A549 (cell line): ENCODE data around the gene TUBB2A. TPM values are rescaled to one million over a fixed set of nuclear protein-coding genes. Genes with fewer than 3 reads are reported as not detected.

Experiments used
- ATAC-seq, 2 experiments: fragments of 200-7000 bp in 1 of 2; fragments of >200 bp in 1 of 2; cut with Nextera tagmentation in 1 of 2; cut with Tn5 transposase in 1 of 2; 3 replicates each; pipeline versions ENCODE4 v1.8.0 to v1.9.1; 2018 to 2020; ENCODE audit warnings: mild to moderate bottlenecking in 1 of 2, moderate library complexity in 1 of 2
- CTCF ChIA-PET: fragments of 300-600 bp; sonication (Branson Sonifier 250); formaldehyde crosslinking; extraction: SDS; loops from one replicate; lab custom pipeline; 2021; ENCODE audit warnings: antibody characterized with exemption, inconsistent platforms; lab: Yijun Ruan, JAX
- POLR2A ChIA-PET: fragments of 350-600 bp; formaldehyde crosslinking; extraction: SDS; loops from one replicate; lab custom pipeline; 2021; ENCODE audit warnings: antibody characterized with exemption, inconsistent platforms; lab: Yijun Ruan, JAX
- DNase-seq, 2 experiments: peaks; one replicate each; pipeline versions ENCODE4 v3.0.0 to v3.0.0-alpha.2; 2011 to 2016; ENCODE audit warnings: low read depth in 1 of 2, low spot score in 1 of 2
- FAIRE-seq: peaks from 2 replicates; lab custom pipeline; 2011; peaks lifted over from hg19 to GRCh38; lab: Jason Lieb, UNC
- H3K27ac ChIP-seq, 2 experiments: fragments of >200 bp; sonication (Bioruptor Twin); formaldehyde crosslinking; 3 replicates each; pipeline ENCODE4 v1.5.1; 2016 to 2017
- H3K4me1 ChIP-seq: fragments of >200 bp; sonication (Bioruptor Twin); formaldehyde crosslinking; 3 replicates; pipeline ENCODE4 v1.6.1; 2016
- H3K4me2 ChIP-seq: fragments of >200 bp; sonication (Bioruptor Twin); formaldehyde crosslinking; 3 replicates; pipeline ENCODE4 v1.6.1; 2016
- H3K4me3 ChIP-seq: fragments of >200 bp; sonication (Bioruptor Twin); formaldehyde crosslinking; 3 replicates; pipeline ENCODE4 v1.5.1; 2016
- H3K9me3 ChIP-seq: fragments of >200 bp; sonication (Bioruptor Twin); formaldehyde crosslinking; 3 replicates; pipeline ENCODE4 v1.6.1; 2016
- CBX8 ChIP-seq: fragments of 200-600 bp; sonication (generic); IDR thresholded peaks from 2 replicates; pipeline ENCODE4 v1.6.1; 2016
- CEBPB ChIP-seq, 2 experiments: fragments of >200 bp in 1 of 2; sonication (Bioruptor Twin) in 1 of 2; formaldehyde crosslinking in 1 of 2; IDR thresholded peaks; 2 replicates each; pipeline ENCODE4 v1.6.1; 2012 to 2016
- CHD2 ChIP-seq: fragments of 150-350 bp; IDR thresholded peaks from 2 replicates; pipeline ENCODE4 v1.6.1; 2014; ENCODE audit warnings: low read length; ENCODE audit not compliant: partially characterized antibody
- CTCF ChIP-seq: fragments of >200 bp; sonication (Bioruptor Twin); formaldehyde crosslinking; IDR thresholded peaks from 3 replicates; pipeline ENCODE4 v1.5.1; 2016
- E2F6 ChIP-seq: IDR thresholded peaks from 2 replicates; pipeline ENCODE4 v1.6.1; 2012; ENCODE audit warnings: low read depth, borderline replicate concordance
- ELK1 ChIP-seq: fragments of 150-350 bp; IDR thresholded peaks from 2 replicates; pipeline ENCODE4 v1.6.1; 2014; ENCODE audit warnings: low read depth, mild to moderate bottlenecking, low read length
- ESRRA ChIP-seq: fragments of 150-350 bp; IDR thresholded peaks from 2 replicates; pipeline ENCODE4 v1.6.1; 2014; ENCODE audit warnings: mild to moderate bottlenecking, low read length, borderline replicate concordance
- HES2 ChIP-seq: fragments of >200 bp; sonication (Bioruptor Twin); formaldehyde crosslinking; IDR thresholded peaks from 2 replicates; pipeline ENCODE4 v1.6.1; 2016
- HOXA7 ChIP-seq: fragments of 250-450 bp; sonication (Bioruptor Pico); IDR thresholded peaks from 2 replicates; pipeline ENCODE4 v1.5.0; 2020; ENCODE audit warnings: mild to moderate bottlenecking, moderate library complexity
- HOXB5 ChIP-seq: fragments of 250-450 bp; sonication (Bioruptor Pico); IDR thresholded peaks from 2 replicates; pipeline ENCODE4 v1.5.0; 2020; ENCODE audit warnings: mild to moderate bottlenecking, moderate library complexity
- NR3C1 ChIP-seq: fragments of >200 bp; sonication (Bioruptor Twin); formaldehyde crosslinking; IDR thresholded peaks from 3 replicates; pipeline ENCODE4 v1.6.1; 2017
- PBX3 ChIP-seq: IDR thresholded peaks from 2 replicates; pipeline ENCODE4 v1.6.1; 2012
- POLR2A ChIP-seq: IDR thresholded peaks from 2 replicates; pipeline ENCODE4 v1.6.1; 2012; ENCODE audit warnings: mild to moderate bottlenecking, low read length
- POLR2AphosphoS2 ChIP-seq: conservative IDR thresholded peaks from 2 replicates; pipeline ENCODE4 v1.6.1; 2012; ENCODE audit warnings: low read length, improper control_type of control experiment, inconsistent platforms
- RAD21 ChIP-seq, 2 experiments: fragments of >200 bp in 1 of 2; sonication (Bioruptor Twin) in 1 of 2; formaldehyde crosslinking in 1 of 2; IDR thresholded peaks in 1 of 2; conservative IDR thresholded peaks in 1 of 2; 2 replicates in 1 of 2; 3 replicates in 1 of 2; pipeline ENCODE4 v1.6.1; 2012 to 2018; ENCODE audit warnings: inconsistent platforms in 1 of 2
- RCOR1 ChIP-seq: fragments of 150-350 bp; IDR thresholded peaks from 2 replicates; pipeline ENCODE4 v1.6.1; 2014; ENCODE audit warnings: antibody characterized with exemption, low read length, low read depth
- TFCP2L1 ChIP-seq: fragments of 250-450 bp; sonication (Bioruptor Pico); IDR thresholded peaks from 2 replicates; pipeline ENCODE4 v1.5.0; 2021; ENCODE audit warnings: mild to moderate bottlenecking
- TP53 ChIP-seq: fragments of 250-450 bp; sonication (Bioruptor Pico); IDR thresholded peaks from 2 replicates; pipeline ENCODE4 v1.5.0; 2021; ENCODE audit warnings: mild to moderate bottlenecking, moderate library complexity
- ZC3H11A ChIP-seq: fragments of 450-650 bp; IDR thresholded peaks from 2 replicates; pipeline ENCODE4 v1.6.1; 2014; ENCODE audit warnings: antibody characterized with exemption, mild to moderate bottlenecking
- ZNF302 ChIP-seq: fragments of 250-450 bp; sonication (Bioruptor Pico); IDR thresholded peaks from 2 replicates; pipeline ENCODE4 v1.9.0; 2021; ENCODE audit warnings: inconsistent platforms, mild to moderate bottlenecking, moderate library complexity
- ZSCAN20 ChIP-seq: fragments of 250-450 bp; sonication (Bioruptor Pico); IDR thresholded peaks from 2 replicates; pipeline ENCODE4 v1.8.0; 2022; ENCODE audit warnings: mild to moderate bottlenecking, moderate library complexity
- WGBS: methylation state at CpG from one replicate; pipeline ENCODE4 v1.1.6; 2017; ENCODE audit errors: missing lambda C conversion rate; 5-methylcytosine and 5-hydroxymethylcytosine counted together
- polyA plus RNA-seq, 4 experiments: library from polyadenylated mRNA; depleted of rRNA in 3 of 4; stranded (reverse); fragments of >200 nt; fragmentation: RNase III in 1 of 4; extraction: RNeasy Plus Mini Kit Qiagen cat#74134 plus additional on column Dnase treatment in 1 of 4; gene quantifications; 2 replicates in 3 of 4; 3 replicates in 1 of 4; pipeline ENCODE4 v1.2.3, GENCODE V29; 2011 to 2017

The TUBB2A gene
- polyA plus RNA-seq, 2 of the 4 experiments (the other 2 are of a cell fraction): 23.9 to 47.4 TPM

DNA sequence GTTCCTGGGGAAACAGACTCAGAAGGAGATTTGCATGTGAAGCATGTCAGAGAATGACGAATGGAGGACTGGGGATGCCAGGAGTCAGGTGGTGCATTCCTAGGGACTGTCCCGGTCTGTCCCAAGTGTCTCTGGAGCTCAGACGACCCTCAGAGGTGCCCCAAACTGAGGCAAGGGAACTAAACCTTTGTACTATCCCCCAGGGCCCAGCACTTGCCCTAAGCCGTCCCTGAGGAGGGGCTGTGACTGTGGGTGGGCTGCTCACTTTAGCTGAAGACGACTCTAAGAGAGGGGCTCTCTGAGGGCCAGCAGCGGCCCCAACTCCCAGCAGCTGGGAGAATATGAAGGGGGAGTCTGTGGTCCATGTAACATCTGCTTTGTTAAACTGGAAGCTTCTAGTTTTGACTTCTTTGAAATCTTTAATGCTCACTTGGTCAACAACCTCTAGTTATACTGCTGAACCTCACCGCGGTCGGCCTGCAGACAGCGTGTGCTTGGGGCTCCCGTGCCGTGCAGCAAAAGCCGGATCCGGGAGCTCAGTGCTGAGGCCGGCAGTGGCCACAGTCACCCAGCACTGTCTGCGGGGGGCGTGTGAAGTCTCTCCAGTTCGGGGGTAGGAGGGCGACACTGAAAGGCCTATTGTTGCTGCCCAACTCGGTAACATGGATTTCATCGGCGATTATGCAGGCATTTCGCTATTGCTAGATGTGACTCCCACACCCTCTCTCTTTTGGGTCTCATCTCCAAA lies 35.9 kb upstream of the TUBB2A start (continued):
- TF ChIP-seq ELK1: no peak
- TF ChIP-seq E2F6: no peak
- TF ChIP-seq HES2: no peak
- TF ChIP-seq TP53 (CRISPR knock-in tag): no peak
- TF ChIP-seq ESRRA: no peak
- no peak for TF ChIP-seq CBX8
- TF ChIP-seq ZSCAN20: no peak
- TF ChIP-seq NR3C1: no peak
- TF ChIP-seq CHD2: no peak

- no peak for FAIRE-seq
- POLR2A ChIA-PET: no interaction called here
Observed at GRCh38 chr6:3190779-3191178, 33.4 kb upstream of the TUBB2A start.

More at GRCh38 chr6:3190779-3191178, 33.4 kb upstream of the TUBB2A start:
- CTCF ChIA-PET: interaction anchor here (0.6 kb wide), 2 partner anchors 66 to 109 kb away, joined by 3 read pairs; no protein-coding TSS in a partner anchor
- TF ChIP-seq ESRRA: no peak
- no peak for TF ChIP-seq HOXA7
- no peak for TF ChIP-seq CEBPB (IDR thresholded peaks at IDR 0.05)
- TF ChIP-seq E2F6: no peak
- TF ChIP-seq POLR2AphosphoS2: no peak
- no peak for TF ChIP-seq TFCP2L1 (CRISPR knock-in tag)
- no peak for TF ChIP-seq RAD21 (conservative IDR thresholded peaks at IDR 0.05 in 1 of 2, IDR thresholded peaks at IDR 0.05 in 1 of 2)
- TF ChIP-seq POLR2A: no peak
- TF ChIP-seq ZC3H11A: no peak
- TF ChIP-seq ZNF302: no peak
- TF ChIP-seq HOXB5 (CRISPR knock-in tag): no peak
- no peak for TF ChIP-seq CTCF
- no peak for TF ChIP-seq PBX3
- no peak for TF ChIP-seq RCOR1
- TF ChIP-seq, all 56 proteins: peak for 0
- Histone ChIP-seq H3K27ac (no peak overlapping the region), H3K4me3 (no peak overlapping the region), H3K9me3 (no peaks in the 10 kb centered on the region), H3K4me2 (no peak overlapping the region), H3K4me1 (peaks cover 3% of the 10 kb centered on the region)
- ATAC-seq: no peak
- WGBS: 75% methylated on average over 5 of the region's 5 CpGs
- no peak for DNase-seq
